NOMO-1 treated with DMSO at 0.1 percent for 48 hours (cell line): ENCODE measurements around the gene NFIC.
"Not testable (repeated sequence)": the region's sequence is repeated elsewhere in the genome, so short reads cannot be mapped to it uniquely, and the experiment has no call there.

Experiments
- DNase-seq: peaks from one replicate; lab custom pipeline; 2025; ENCODE audit not compliant: unreplicated experiment; lab: John Stamatoyannopoulos, UW

The NFIC gene

GRCh38 chr19:3448616-3449334 lies 82.4 kb downstream of the NFIC start:
- DNase-seq, result no peak

GRCh38 chr19:3450796-3451411 lies 84.5 kb downstream of the NFIC start:
- DNase-seq, result peak; percentile 50

GRCh38 chr19:3451451-3451866 lies 85.1 kb downstream of the NFIC start:
- DNase-seq, result no peak

GRCh38 chr19:3452171-3452941 lies 86.0 kb downstream of the NFIC start:
- DNase-seq, result no peak

GRCh38 chr19:3452942-3453214 lies 86.5 kb downstream of the NFIC start:
- not testable (repeated sequence) for DNase-seq

- no peak for DNase-seq
These were observed 87.5 kb downstream of the NFIC start for GRCh38 chr19:3453840-3454239.

GRCh38 chr19:3454656-3455392 lies 88.4 kb downstream of the NFIC start:
- no peak for DNase-seq

GRCh38 chr19:3455393-3455955 lies 89.1 kb downstream of the NFIC start:
- DNase-seq, result no peak

- no peak for DNase-seq
These were observed 89.7 kb downstream of the NFIC start for GRCh38 chr19:3455960-3456601.

GRCh38 chr19:3456925-3457527 lies 90.6 kb downstream of the NFIC start:
- DNase-seq, result no peak

- no peak for DNase-seq
These were observed 91.3 kb downstream of the NFIC start for GRCh38 chr19:3457528-3458228.

- no peak for DNase-seq
These were observed 92.1 kb downstream of the NFIC start for GRCh38 chr19:3458229-3459088.

- DNase-seq, result no peak
These were observed 92.9 kb downstream of the NFIC start for GRCh38 chr19:3459089-3459881.

- DNase-seq, result no peak
These were observed 93.7 kb downstream of the NFIC start for GRCh38 chr19:3459965-3460582.

- no peak for DNase-seq
These were observed 96.8 kb downstream of the NFIC start for GRCh38 chr19:3462991-3463713.

GRCh38 chr19:3463714-3464586 lies 97.6 kb downstream of the NFIC start:
- no peak for DNase-seq
